Karpas-422 (cell line): ENCODE measurements around the gene ANKZF1. TPM values are rescaled to one million over a fixed set of nuclear protein-coding genes. Genes with fewer than 3 reads are reported as not detected.
A peak's percentile ranks its signal among the peaks of the same experiment; 100 is the strongest.

Source experiments
- DNase-seq: peaks from one replicate; pipeline ENCODE4 v3.0.0-alpha.2; 2015
- H2AFZ ChIP-seq: fragments of 200-600 bp; sonication (generic); 2 replicates; pipeline ENCODE4 v1.6.1; 2014; ENCODE audit warnings: antibody characterized with exemption, low read length, mixed read lengths
- H3K27ac ChIP-seq: fragments of 200-600 bp; sonication (generic); 2 replicates; pipeline ENCODE4 v1.5.1; 2014; ENCODE audit warnings: mild to moderate bottlenecking, low read length, moderate library complexity
- H3K27me3 ChIP-seq: fragments of 200-600 bp; sonication (generic); 2 replicates; pipeline ENCODE4 v1.6.1; 2014; ENCODE audit warnings: low read length, mixed read lengths
- H3K36me3 ChIP-seq: fragments of 200-600 bp; sonication (generic); 2 replicates; pipeline ENCODE4 v1.6.1; 2014; ENCODE audit warnings: low read length, mixed read lengths; ENCODE audit not compliant: insufficient read depth
- H3K4me1 ChIP-seq: fragments of 200-600 bp; sonication (generic); 2 replicates; pipeline ENCODE4 v1.6.1; 2014; ENCODE audit warnings: mild to moderate bottlenecking, low read length, mixed read lengths
- H3K4me2 ChIP-seq: fragments of 200-600 bp; sonication (generic); 2 replicates; pipeline ENCODE4 v1.6.1; 2014; ENCODE audit warnings: low read length, low read depth, mild to moderate bottlenecking; ENCODE audit not compliant: poor library complexity, severe bottlenecking
- H3K4me3 ChIP-seq: fragments of 200-600 bp; sonication (generic); 2 replicates; pipeline ENCODE4 v1.5.1; 2014; ENCODE audit warnings: mild to moderate bottlenecking, antibody characterized with exemption, low read length, mixed read lengths
- H3K79me2 ChIP-seq: fragments of 200-600 bp; sonication (generic); 2 replicates; pipeline ENCODE4 v1.6.1; 2014; ENCODE audit warnings: mild to moderate bottlenecking, low read length, mixed read lengths
- H3K9ac ChIP-seq: fragments of 200-600 bp; sonication (generic); 2 replicates; pipeline ENCODE4 v1.6.0; 2014; ENCODE audit warnings: low read length
- H3K9me2 ChIP-seq: fragments of 200-600 bp; sonication (generic), shearing (Covaris generic); replicated peaks from 2 replicates; pipeline ENCODE4 v1.6.0; 2014; ENCODE audit warnings: mild to moderate bottlenecking, low read length, moderate library complexity; ENCODE audit not compliant: insufficient read depth
- H3K9me3 ChIP-seq: fragments of 300-700, 200-600 bp; sonication (generic); 2 replicates; pipeline ENCODE4 v1.6.1; 2014; ENCODE audit warnings: low read length, mixed read lengths
- H4K20me1 ChIP-seq: fragments of 200-600 bp; sonication (generic); 2 replicates; pipeline ENCODE4 v1.6.1; 2014; ENCODE audit warnings: mild to moderate bottlenecking, antibody characterized with exemption, low read length, low read depth; ENCODE audit not compliant: insufficient read depth
- total RNA-seq: library from RNA; depleted of rRNA; stranded (reverse); fragments of >200 nt; shearing (Covaris generic); gene quantifications from 2 replicates; pipeline ENCODE4 v1.2.3, GENCODE V29; 2014; ENCODE audit warnings: low replicate concordance

Gene ANKZF1
- total RNA-seq, 1 experiment from 2014 or later, result 159 TPM

GRCh38 chr2:219273937-219274336, 44.3 kb downstream of the ANKZF1 start:
- no peak overlapping the region for H3K4me2 ChIP-seq

GRCh38 chr2:219274361-219274921, 44.8 kb downstream of the ANKZF1 start:
- peaks cover 4% of the 10 kb centered on the region; the same call in 1 of the 2 replicates for H4K20me1 ChIP-seq
- H3K9ac ChIP-seq, result no peak overlapping the region
- no peaks in the 10 kb centered on the region for H3K9me2 ChIP-seq
- no peak overlapping the region for H3K4me2 ChIP-seq
- no peak for DNase-seq
- H3K36me3 ChIP-seq, result no peaks in the 10 kb centered on the region
- H3K4me1 ChIP-seq, result peaks cover 24% of the 10 kb centered on the region
- H3K9me3 ChIP-seq, result no peaks in the 10 kb centered on the region
- H3K27me3 ChIP-seq, result no peaks in the 10 kb centered on the region
- no peak overlapping the region for H3K27ac ChIP-seq
- no peaks in the 10 kb centered on the region for H3K79me2 ChIP-seq
- H2AFZ ChIP-seq, result no peak overlapping the region
- H3K4me3 ChIP-seq, result no peak overlapping the region

More at GRCh38 chr2:219273937-219274336, 44.3 kb downstream of the ANKZF1 start:
- no peak overlapping the region for H3K27ac ChIP-seq
- no peak overlapping the region for H3K4me3 ChIP-seq
- no peaks in the 10 kb centered on the region for H3K36me3 ChIP-seq
- no peak overlapping the region for H3K9ac ChIP-seq
- peaks cover 4% of the 10 kb centered on the region; the same call in 1 of the 2 replicates for H4K20me1 ChIP-seq
- peaks cover 21% of the 10 kb centered on the region for H3K4me1 ChIP-seq
- H3K27me3 ChIP-seq, result no peaks in the 10 kb centered on the region
- DNase-seq, result no peak
- no peak overlapping the region for H2AFZ ChIP-seq
- no peaks in the 10 kb centered on the region for H3K9me2 ChIP-seq
- no peaks in the 10 kb centered on the region for H3K79me2 ChIP-seq
- no peaks in the 10 kb centered on the region for H3K9me3 ChIP-seq

- H3K9ac ChIP-seq, result peak overlapping the region; percentile 76
- H3K27me3 ChIP-seq, result no peaks in the 10 kb centered on the region
These were observed 48.4 kb downstream of the ANKZF1 start for GRCh38 chr2:219277703-219278654.

GRCh38 chr2:219278655-219279150, 49.1 kb downstream of the ANKZF1 start:
- Histone ChIP-seq H3K36me3 (no peaks in the 10 kb centered on the region; the same call in 1 of the 2 replicates), H3K27me3 (no peaks in the 10 kb centered on the region), H4K20me1 (no peaks in the 10 kb centered on the region; the same call in 1 of the 2 replicates), H3K27ac (peak overlapping the region; percentile 96), H3K9ac (peak overlapping the region; percentile 76), H3K79me2 (no peaks in the 10 kb centered on the region), H2AFZ (0 out of 2 replicates have a peak overlapping the region, but pooled peaks have one; percentile 86), H3K4me1 (peaks cover 40% of the 10 kb centered on the region), H3K9me2 (no peaks in the 10 kb centered on the region), H3K4me3 (peak overlapping the region; percentile 66), H3K9me3 (no peaks in the 10 kb centered on the region), H3K4me2 (peak overlapping the region; percentile 74)
- no peak for DNase-seq

More at GRCh38 chr2:219277703-219278654, 48.4 kb downstream of the ANKZF1 start:
- no peaks in the 10 kb centered on the region; the same call in 1 of the 2 replicates for H4K20me1 ChIP-seq
- peak overlapping the region; percentile 86 for H2AFZ ChIP-seq
- peak overlapping the region; percentile 66 for H3K4me3 ChIP-seq
- peak overlapping the region; percentile 74 for H3K4me2 ChIP-seq
- H3K36me3 ChIP-seq, result no peaks in the 10 kb centered on the region; the same call in 1 of the 2 replicates
- no peaks in the 10 kb centered on the region for H3K9me3 ChIP-seq
- peak overlapping the region; percentile 96 for H3K27ac ChIP-seq
- peak; percentile 89 for DNase-seq
- H3K4me1 ChIP-seq, result peaks cover 40% of the 10 kb centered on the region
- no peaks in the 10 kb centered on the region for H3K9me2 ChIP-seq
- H3K79me2 ChIP-seq, result no peaks in the 10 kb centered on the region

GRCh38 chr2:219279151-219279915, 49.7 kb downstream of the ANKZF1 start, which contains the start of gene DNAJB2:
Gene DNAJB2 (plus strand): TSS chr2:219279366. CDS start chr2:219279834, 468 bp downstream.
- H3K4me1 ChIP-seq, result peaks cover 40% of the 10 kb centered on the region
- H3K9ac ChIP-seq, result peak within 1 kb of the TSS; percentile 91
- no peaks in the 10 kb centered on the region for H3K79me2 ChIP-seq
- no peaks in the 10 kb centered on the region; the same call in 1 of the 2 replicates for H3K36me3 ChIP-seq
- H3K27ac ChIP-seq, result peak within 1 kb of the TSS; percentile 96
- H3K4me2 ChIP-seq, result peak within 1 kb of the TSS; percentile 74
- peak within 1 kb of the TSS; percentile 66 for H3K4me3 ChIP-seq
- no peaks in the 10 kb centered on the region for H3K9me2 ChIP-seq
- peak within 1 kb of the TSS; percentile 86; the same call in 1 of the 2 replicates for H2AFZ ChIP-seq
- no peaks in the 10 kb centered on the region for H3K27me3 ChIP-seq
- no peaks in the 10 kb centered on the region for H4K20me1 ChIP-seq
- no peaks in the 10 kb centered on the region for H3K9me3 ChIP-seq
- DNase-seq, result peak; percentile 99

- Histone ChIP-seq H3K4me2 (peak overlapping the region; percentile 74), H3K9me2 (no peaks in the 10 kb centered on the region), H2AFZ (peak overlapping the region; percentile 60; the same call in 1 of the 2 replicates), H3K36me3 (no peaks in the 10 kb centered on the region; the same call in 1 of the 2 replicates), H3K79me2 (no peaks in the 10 kb centered on the region), H3K27me3 (no peaks in the 10 kb centered on the region), H4K20me1 (no peaks in the 10 kb centered on the region), H3K4me3 (peak overlapping the region; percentile 66), H3K4me1 (peaks cover 40% of the 10 kb centered on the region), H3K9me3 (no peaks in the 10 kb centered on the region), H3K27ac (peak overlapping the region; percentile 96), H3K9ac (peak overlapping the region; percentile 91)
- no peak for DNase-seq
These were observed 50.4 kb downstream of the ANKZF1 start for GRCh38 chr2:219279916-219280516.

- Histone ChIP-seq H4K20me1 (no peaks in the 10 kb centered on the region), H3K4me1 (peaks cover 40% of the 10 kb centered on the region), H3K4me3 (peak overlapping the region; percentile 66; the same call in 1 of the 2 replicates), H3K9ac (peak overlapping the region; percentile 91), H2AFZ (no peak overlapping the region), H3K4me2 (peak overlapping the region; percentile 74), H3K9me3 (no peaks in the 10 kb centered on the region), H3K27me3 (no peaks in the 10 kb centered on the region), H3K36me3 (no peaks in the 10 kb centered on the region; the same call in 1 of the 2 replicates), H3K9me2 (no peaks in the 10 kb centered on the region), H3K27ac (peak overlapping the region; percentile 96), H3K79me2 (no peaks in the 10 kb centered on the region)
- DNase-seq, result peak; percentile 44
These were observed 51.0 kb downstream of the ANKZF1 start for GRCh38 chr2:219280651-219281050.
